Measurements from ENCODE around the gene VWA5B2.

DNA sequence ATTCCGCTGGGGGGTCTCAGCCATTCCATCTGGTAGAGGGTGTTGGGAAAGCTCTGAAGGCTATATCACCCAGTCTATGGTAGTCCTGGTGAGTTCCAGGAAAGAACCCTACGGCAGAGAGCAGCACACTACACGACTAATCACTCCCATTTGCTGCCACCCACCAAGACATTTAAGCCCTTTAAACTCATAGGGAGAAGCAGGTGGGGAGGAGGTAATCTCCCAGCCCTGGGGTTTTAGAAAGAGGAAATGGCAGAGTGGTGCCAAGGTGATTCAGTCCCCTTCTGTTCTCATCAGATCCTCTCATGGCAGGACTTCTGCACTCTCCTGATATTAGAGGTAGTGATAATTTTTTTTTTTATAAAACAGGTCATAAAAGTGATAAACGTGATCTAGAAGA, 10.6 kb upstream of the VWA5B2 start:
- TF ChIP-seq, protein P1, sequence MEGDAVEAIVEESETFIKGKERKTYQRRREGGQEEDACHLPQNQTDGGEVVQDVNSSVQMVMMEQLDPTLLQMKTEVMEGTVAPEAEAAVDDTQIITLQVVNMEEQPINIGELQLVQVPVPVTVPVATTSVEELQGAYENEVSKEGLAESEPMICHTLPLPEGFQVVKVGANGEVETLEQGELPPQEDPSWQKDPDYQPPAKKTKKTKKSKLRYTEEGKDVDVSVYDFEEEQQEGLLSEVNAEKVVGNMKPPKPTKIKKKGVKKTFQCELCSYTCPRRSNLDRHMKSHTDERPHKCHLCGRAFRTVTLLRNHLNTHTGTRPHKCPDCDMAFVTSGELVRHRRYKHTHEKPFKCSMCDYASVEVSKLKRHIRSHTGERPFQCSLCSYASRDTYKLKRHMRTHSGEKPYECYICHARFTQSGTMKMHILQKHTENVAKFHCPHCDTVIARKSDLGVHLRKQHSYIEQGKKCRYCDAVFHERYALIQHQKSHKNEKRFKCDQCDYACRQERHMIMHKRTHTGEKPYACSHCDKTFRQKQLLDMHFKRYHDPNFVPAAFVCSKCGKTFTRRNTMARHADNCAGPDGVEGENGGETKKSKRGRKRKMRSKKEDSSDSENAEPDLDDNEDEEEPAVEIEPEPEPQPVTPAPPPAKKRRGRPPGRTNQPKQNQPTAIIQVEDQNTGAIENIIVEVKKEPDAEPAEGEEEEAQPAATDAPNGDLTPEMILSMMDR (conservative IDR thresholded peaks at IDR 0.05 in 1 of 2, IDR thresholded peaks at IDR 0.05 in 1 of 2; ENCODE audit: low read depth in 1 of 2, low read length in 2 of 2): no peak
- TF ChIP-seq EZH2 (IDR thresholded peaks at IDR 0.05; ENCODE audit: low read length, missing control alignments): no peak
